ENCODE results near the gene LMF1.

Gene LMF1

DNA sequence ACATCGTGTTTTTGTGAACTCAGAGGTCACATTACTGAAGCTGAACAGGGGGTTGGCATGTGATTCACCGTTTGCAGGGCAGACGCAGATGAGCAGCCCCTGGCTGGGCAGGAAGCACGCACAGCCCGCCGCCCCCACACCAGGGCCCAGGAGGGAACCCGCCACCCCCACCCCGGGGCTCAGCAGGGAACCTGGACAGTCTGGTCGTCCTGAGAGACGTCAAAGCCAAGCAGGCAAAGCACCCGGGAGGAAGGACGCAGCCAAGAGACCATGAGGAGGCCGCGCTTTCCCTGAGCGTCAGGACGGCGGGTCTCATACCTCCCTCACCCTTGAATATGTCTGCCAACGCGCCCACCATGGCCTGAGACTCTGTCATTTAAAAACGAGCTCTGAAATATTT lies 60.6 kb downstream of the LMF1 start:
- no peak for DNase-seq

DNA sequence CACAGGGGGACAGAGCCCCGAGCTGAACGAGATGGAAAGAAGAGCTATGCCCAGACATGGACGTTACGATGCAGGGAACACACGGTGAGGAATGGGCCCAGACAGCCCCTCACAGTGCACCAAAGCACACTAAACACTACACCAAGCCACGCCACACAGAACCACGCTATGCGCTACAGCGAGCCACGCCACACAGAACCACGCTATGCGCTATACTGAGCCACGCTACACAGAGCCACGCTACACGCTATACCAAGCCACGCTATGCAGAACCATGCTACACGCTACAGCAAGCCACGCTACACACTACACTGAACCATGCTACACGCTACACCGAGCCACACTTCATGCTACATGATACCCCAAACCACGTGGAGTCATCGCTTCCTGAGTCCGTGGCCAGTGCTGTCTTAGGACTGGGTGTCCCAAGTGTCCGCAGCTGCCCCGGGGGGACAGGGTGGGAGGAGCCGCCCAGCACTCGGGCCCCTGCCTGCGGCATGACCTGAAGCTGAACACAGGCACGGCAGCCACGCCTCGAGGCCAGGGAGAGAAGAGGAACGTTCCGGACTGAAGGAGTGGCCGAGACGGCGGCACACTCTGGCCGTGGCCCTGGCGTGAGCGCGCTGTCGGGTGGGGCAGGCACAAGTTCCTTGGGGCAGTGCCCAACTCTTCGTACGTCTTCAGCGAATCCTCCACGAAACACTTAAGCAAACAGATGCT lies 61.3 kb downstream of the LMF1 start:
- no peak for DNase-seq

DNA sequence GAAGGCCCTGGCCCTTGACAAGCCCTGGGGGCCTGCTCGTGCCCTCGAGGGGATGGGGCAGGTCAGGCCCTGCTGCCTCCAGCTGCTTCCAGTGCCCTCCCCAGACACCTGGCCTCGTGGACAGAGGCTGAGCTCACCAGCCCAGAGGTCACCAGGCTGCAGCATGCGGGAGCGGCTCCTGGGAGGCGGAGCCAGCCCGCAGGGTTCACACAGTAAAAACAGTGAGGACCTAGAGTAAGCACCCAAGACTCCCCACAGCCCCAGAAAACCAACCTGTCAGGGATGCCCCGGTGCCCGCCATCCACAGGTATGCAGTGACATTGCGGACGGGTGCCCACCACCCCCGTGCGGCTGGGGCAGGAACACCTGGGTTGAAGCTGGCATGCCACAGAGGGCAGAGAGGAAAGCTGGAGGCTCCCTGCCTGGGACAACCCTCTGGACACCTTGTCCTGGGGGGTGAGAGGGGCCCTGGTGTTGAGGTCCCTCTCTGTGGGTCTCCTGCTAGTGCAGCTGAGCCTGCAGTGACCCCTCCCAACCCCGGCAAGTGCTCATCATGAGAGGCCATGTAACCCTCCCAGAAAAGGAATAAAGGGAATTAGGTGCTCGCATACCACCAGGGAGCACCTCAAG lies 62.1 kb downstream of the LMF1 start:
- no peak for DNase-seq

DNA sequence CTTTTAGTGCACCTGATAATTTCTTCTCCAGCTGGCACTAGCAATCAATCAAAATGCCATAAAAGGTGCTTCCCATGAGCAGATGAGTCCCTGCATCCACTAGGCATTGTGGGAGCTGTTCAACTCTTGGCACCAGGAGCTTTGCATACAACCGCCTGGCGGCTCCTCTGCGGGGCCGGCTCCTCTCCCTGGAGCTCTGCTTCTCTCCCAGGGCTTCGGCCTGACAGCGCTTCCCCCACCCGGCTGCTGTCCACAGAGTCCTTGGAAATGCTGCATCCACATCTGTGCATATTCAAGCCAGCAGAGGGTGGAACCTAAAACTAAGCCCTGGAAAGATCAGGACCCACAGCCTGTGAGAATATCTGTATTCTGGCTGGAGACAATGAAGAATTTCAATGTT lies 62.9 kb downstream of the LMF1 start:
- no peak for DNase-seq

DNA sequence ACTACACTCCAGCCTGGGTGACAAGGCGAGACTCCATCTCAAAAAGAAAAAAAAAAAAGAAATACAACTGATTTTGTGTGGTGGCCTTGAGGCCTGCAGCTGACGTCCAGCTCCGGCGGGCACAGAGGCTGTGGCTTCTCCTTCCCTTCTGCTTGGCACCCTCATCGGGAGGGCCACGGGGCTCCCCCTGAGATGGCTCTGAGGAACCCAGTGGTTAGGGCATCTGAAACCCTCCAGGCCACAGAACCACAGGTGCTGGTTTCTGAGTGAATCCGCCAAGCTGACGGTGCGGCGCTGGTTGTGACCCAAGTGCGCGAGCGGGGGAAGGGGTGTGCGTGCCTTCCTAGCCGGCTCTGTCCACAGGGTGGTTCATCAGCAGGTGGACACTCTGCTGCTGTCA lies 63.4 kb downstream of the LMF1 start:
- no peak for DNase-seq

DNA sequence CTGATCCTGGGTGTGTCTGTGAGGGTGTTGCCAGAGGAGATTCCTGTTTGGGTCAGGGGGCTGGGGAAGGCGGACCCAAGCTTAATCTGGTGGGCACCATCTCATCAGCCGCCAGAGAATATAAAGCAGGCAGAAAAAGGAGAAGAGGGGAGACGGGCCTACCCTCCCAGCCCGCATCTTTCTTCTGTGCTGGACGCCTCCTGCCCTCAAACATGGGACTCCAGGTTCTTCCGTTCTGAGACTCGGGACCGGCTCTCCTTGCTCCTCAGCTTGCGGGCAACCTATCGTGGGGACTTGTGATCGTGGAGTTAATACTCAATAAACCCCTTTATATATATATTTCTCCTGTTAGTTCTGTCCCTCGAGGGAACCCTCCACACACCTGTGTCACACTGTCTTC lies 64.5 kb downstream of the LMF1 start:
- DNase-seq = no peak

DNA sequence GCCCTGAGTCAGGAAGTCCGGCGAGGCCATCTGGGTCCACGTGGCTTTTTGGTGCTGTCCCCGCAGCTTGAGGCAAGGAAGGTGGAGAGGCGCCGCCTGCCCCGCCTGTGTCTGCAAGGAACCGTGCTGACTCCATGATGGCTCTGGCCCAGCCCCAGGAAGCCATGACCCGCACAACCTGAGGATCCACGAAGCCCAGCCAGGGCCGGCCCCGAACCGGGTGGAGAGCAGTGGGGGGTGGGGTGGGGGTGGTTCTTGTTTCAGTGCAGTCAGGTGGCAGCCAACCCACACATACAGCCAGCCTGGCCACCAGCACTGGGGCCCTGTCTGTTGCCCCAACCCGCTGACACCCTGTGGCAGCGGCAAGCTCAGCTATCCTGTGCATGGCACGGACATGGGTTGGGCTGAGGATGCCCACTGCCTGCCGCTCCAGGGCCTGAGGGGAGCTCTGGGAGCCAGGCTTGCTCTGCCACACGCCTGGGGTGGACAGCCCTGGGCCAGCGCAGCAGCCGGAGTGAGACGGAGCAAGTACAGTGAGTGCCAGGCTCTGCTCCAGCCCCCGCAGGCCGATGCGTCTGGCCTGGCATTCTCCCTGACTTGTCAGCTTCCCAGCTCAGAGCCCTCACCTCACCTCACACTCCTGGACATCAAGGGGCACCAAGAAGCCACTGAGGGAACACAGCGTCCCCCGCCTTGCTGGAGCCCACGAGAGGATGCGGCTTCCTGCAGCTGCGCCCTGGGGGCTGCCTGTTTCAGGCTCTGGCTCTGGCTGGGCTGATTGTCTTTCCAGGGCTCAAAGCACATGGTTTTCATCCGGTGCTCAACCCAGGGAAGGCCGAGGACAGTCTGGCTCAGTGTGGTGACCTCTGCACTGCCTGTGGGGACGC lies 68.8 kb downstream of the LMF1 start:
- DNase-seq = no peak

DNA sequence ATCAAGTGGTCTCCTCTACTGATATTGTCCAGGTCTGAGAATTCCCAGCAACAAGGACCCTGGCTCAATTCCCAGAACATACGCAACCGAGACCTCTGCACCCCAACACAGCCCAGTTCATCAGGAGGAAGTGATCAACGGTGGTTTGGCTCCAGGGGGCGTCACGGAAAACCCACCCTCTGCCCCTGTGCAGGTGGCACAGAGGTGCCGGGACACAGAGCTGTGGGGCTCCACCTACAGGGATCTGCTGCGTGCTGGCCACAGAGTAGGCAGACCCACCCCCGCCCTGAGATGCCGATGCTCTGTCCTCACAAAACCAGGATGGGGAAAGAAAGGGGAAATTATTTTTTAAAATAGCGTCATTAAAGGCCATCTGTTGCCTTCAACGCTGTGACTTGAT lies 69.6 kb downstream of the LMF1 start:
- DNase-seq = no peak

DNA sequence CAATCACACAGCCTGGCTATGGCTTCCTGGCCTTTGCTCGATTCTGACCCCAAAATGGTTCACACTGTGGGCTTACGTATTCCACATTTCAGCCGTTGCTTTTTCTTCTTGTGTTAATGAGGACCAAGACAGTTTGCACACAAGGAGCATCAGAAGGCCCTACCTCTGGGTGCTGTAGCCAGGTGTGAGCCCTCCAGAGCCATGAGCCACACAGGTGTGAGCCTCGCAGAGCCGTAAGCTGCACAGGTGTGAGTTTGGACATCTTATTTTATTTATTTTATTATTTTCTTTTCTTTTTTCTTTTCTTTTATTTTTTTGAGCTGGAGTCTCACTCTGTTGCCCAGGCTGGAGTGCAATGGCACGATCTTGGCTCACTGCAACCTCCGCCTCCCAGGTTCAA lies 70.6 kb downstream of the LMF1 start:
- DNase-seq = no peak

DNA sequence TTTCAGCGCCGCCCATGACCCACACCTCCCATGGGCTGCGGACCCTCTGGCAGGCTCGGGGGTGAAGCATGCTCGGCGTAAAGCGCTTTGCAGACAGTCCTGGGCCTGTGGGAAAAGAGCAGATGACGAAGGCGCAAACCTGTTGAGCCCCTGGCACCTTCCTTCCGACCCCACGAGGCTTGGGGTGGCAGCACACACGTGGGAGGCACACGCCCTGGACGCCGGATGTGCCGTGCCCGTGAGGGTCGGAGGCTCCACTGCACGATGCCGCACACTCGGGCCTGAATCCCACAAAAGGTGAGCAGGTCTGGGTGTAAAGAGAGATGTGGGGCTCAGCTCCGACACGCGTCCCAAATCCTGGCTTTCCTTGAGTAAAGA lies 71.1 kb downstream of the LMF1 start:
- no peak for DNase-seq

DNA sequence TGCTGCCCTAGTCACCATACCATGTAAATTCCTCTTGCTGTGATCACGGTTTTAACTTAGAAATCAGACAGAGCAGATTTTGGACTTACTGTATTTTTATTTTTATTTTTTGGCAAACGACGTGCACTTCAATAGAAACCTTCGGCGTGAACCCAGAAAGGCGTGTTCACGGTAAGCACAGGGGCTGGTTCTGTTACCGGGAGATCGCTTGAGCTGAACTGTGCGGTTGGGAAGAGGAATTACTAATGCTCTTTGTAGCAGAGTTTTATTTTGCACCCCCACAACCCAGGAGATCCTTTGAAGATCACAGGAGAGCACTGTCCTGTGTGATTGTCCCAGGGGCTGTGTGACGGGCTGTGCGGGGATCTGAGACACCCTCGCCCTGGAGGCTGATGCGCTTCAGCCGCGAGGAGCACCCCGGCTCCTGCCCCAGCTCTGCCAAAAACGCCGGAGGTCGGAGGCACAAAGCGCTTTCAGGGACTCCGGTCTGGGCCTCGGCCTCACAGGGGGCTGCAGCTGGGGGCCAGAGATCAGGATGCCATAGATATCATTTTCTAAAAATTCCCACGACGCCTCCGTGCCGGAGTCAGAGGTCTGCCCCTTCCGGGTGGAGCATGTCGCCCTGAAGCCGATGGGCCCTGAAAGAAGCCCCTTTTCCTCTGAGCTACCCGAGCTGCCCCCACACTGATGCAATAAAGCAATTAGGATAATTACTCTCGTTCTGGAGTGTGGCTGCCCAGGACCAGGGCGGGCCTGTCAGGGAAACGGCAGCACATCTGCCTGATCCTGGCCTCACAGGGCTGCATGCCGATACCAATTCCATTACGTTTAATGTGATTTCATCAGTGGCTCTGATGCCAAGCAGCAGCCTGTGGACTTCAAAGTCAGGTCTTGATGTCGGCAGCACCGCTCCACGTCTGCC lies 71.8 kb downstream of the LMF1 start:
- DNase-seq = no peak

DNA sequence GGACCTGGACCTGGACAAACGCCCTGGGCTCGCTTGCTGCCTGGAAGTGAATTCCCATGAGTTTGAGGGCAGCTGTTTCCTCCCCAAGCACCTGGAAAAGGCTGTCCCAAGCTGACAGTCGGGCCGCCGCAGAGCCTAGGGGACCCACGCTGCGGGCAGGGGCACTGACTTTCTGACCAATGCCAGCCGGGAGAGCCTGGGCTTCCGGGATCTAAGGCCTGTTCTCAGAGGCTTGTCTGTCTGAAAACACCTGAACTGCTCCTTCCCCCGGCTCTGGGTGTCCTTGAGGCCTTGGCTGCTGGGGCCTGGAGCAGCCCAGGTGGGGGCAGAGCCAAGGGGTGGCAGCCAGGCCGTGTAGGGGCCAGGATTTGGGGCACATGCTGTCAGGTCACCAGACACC lies 72.6 kb downstream of the LMF1 start:
- DNase-seq = no peak

DNA sequence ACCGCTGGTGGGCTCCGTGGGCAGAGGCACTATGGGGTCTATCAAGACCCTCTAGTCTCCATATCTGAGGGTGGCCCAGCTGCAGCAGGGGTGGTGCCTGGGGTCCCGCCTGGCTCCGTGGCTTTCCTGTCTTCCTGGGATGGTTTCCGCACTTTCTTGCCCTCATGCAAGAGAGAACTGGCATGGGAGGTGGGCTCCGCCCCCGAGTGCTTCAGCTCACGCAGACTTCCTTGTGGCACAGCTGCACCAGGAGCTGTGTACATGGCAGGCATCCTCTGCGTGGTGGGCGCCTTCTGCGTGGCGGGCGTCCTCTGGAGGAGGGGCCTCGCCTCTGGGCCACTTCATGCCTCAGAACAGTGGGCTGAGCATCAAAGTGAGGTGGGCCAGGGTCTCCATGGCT lies 73.1 kb downstream of the LMF1 start:
- DNase-seq = no peak

DNA sequence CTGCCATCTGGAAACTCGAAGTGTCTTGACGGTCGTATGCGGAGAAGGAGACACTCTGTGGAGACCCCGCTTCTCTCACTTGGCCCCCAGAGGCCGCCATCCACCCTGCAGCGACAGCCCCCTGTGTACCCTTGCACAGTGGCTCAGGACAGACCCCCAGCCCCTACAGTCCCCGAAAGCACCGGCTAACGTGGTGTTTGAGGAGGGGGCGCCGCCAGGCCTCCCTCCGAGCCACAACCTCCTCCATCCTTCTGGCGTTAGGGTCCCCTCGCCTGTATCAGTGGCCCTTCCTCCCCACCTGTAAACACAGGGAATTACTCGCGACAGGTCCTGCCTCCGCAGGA lies 73.6 kb downstream of the LMF1 start:
- DNase-seq = no peak

DNA sequence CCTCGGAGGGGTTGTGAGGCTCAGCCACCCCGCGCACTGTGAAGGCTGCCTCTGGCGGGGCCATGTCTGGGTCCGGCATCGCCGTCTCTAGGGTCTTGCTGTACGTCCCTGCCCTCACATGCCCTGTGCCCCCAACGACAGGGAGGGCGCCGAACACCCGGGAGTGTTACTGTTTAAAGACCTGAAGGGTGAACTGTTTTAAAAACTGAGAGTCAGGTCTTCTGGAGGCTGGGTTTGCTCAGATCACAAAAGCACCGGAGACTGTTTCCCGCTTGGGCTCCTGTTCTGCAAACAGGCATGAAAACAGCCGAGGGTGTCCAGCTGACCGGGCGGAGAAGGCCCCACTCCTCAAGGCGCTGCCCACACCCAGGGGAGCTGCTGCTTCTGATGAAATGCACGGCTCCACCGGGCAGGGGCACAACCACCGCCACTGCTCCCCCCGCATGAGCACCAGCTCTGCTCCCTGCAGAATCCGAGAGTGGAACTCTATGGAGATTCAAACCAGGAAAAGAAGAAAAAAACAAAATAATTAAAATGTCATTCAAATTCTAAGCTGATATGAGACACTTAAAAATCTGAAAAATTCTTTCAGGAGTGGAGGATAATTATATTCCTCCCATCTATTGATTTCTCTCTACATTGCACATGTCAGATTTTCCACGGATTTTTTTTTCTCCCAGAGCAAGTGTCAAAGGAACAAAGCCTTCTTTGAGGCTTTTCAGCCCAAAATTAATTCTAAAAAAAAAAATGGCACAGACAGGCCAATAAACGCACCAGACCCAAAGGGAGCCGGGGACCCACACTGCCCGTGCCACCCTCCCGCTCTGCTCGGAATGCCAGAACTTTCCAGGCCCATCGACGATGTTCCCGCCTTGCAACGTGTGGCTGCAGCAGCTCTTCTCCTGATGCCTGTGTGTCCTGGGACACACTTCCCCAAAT lies 74.3 kb downstream of the LMF1 start:
- DNase-seq = no peak

DNA sequence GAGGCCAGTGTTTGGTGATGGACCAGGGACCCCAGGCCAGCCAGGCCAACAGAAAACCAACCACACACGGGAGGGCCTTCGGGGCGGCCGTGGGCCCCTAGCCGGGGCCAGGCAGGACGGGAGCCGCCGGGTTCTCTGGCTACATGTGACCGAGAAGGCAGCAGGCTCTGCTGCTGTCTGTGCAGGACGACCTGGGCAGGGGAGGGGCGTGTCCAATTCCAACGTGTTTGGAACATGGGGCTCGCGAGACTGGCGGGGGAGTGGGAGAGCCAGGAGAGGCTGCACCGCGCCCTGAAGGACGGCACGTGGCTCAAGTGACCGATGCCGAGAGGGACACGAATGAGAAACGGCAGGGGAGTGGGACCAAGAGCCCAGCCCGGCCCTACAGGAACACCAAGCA lies 75.4 kb downstream of the LMF1 start:
- no peak for DNase-seq

DNA sequence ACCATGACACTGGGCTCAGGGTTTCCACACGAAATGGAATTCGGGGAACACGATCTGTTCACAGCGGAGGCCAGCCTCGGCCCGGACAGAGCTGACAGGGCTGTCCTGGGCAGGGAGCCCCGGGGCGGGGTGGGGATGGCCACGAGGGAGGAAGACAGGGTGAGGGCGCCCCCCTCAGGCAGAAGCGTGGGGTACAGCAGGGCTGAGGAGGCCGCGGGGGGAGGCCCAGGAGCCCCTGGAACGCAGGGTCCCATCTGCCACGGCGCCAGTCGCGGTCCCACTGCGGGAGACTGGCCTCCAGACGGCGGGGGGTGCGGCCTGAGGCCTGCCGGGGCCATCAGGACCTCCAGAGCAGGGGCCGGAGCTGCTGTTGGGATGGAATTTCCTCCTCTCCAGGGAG lies 75.9 kb downstream of the LMF1 start:
- DNase-seq = no peak

DNA sequence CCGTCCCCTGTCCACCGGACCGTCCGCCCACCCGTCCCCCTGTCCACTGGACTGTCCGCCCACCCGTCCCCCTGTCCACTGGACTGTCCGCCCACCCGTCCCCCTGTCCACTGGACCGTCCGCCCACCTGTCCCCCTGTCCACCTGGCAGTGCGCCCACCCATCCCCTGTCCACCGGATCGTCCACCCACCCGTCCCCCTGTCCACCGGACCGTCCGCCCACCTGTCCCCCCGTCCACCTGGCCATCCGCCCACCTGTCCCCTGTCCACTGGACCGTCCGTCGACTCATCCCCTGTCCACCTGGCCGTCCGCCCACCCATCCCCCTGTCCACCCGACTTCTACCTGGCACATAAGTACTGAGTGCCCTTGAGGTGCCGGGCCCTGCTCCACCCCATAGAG lies 76.6 kb downstream of the LMF1 start:
- no peak for DNase-seq

DNA sequence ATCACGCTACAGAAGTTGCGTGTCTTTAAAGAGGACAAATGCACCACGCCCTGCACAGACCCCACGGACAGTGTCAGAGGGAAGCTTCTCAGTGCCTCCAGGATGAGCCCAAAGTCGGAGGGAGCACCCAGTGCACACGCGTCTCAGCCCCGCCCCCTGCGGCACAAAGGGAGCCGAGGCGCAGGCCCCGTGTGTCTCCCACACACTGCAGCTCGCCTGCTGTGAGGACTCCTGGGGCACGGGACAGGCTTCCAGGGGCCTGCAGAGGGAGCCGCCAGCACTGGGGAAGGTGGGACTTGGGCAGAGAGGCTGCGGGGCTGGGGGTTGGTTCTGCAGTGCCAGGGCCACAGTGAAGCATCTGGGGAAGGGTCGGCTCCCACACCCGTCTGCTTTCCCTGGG lies 77.4 kb downstream of the LMF1 start:
- DNase-seq = no peak

DNA sequence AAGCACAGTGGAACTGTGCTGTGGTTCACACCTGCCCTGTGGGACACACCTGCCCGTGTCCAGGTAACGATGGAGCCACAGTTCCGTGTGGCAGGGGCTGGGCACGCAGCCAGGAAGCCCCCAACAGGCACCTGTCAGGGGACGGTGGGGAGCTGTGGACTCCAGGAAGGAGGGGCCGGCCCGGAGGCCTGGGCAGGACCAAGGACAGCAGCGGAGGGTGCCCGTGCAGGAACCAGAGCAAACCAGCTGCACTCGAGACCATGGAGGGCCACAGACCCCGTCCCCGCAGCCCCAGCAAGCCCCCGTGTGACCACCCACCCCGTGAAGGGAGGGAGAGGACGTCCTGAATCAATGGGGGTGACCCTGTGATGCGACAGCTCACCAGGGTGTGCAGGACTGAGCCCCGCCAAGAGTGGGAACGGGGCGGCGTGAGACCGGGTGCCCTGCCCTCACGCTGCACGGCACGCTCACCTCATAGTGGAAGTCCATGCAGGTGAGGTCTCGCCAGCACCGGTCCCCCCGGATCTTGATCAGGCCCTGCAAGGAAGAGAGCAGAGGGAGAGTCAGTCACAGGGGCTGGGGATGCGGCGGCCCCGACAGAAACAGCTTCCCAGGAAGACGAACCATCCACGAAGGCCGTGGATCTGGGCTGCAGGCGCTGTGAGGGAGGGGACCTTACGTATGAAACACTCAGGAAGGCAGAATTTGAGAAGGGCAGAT lies 78.1 kb downstream of the LMF1 start:
- DNase-seq = no peak

DNA sequence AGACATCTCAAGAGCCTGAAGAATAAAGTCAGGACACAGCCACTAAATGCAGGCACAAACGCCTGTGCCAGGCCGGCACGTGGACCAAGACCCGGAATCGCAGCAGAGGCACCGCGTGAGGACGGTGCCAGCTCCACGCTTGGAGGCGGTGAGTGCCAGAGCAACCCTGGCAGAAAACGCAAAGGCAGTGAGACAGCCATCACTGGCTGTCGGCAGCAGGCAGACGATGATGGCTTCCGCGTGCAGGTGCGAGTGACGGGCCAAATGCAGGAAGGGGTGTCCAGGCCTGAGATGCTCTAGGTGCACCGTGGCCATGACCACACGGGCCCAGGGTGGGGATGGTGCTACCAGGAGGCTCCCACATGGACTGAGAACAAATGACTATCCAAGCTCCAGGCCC lies 78.8 kb downstream of the LMF1 start:
- DNase-seq = no peak

All from NCI-H226 (cell line).